Peyer's patch (tissue), 4 donors: ENCODE measurements around the gene ZNF784. TPM values are rescaled to one million over a fixed set of nuclear protein-coding genes. Genes with fewer than 3 reads are reported as not detected.

Source experiments
- DNase-seq, 3 donors: peaks; one replicate each; pipeline ENCODE4 v3.0.0-alpha.2; 2017 to 2019
- H3K27ac ChIP-seq, 4 donors: fragments of 200-600 bp; sonication (generic); one replicate each; pipeline ENCODE4 v1.5.1; 2016 to 2019
- H3K27me3 ChIP-seq, 2 donors: fragments of 200-600 bp; sonication (generic); one replicate each; pipeline ENCODE4 v1.5.1; 2019
- H3K36me3 ChIP-seq, 3 donors: fragments of 200-600 bp; sonication (generic); one replicate each; pipeline ENCODE4 v1.5.1; 2016 to 2019
- H3K4me1 ChIP-seq, 4 donors: fragments of 200-600 bp; sonication (generic); one replicate each; pipeline ENCODE4 v1.5.1; 2016 to 2019
- H3K4me3 ChIP-seq, 4 donors: fragments of 200-600 bp; sonication (generic); 1 replicate in 3 of 4; 2 replicates in 1 of 4; pipeline ENCODE4 v1.5.1; 2016 to 2019; ENCODE audit warnings: mild to moderate bottlenecking in 1 of 4
- H3K9me3 ChIP-seq, 4 donors: fragments of 200-600 bp; sonication (generic); one replicate each; pipeline ENCODE4 v1.5.1; 2016 to 2019; ENCODE audit warnings: mild to moderate bottlenecking in 1 of 4
- CTCF ChIP-seq, 6 experiments: fragments of 450-650 bp in 4 of 6; fragments of 200-600 bp in 2 of 6; sonication (generic) in 1 of 6; IDR thresholded peaks; one replicate each; pipeline ENCODE4 v1.5.1; 2017 to 2019; ENCODE audit warnings: antibody characterized with exemption in 6 of 6, mild to moderate bottlenecking in 3 of 6, moderate library complexity in 1 of 6
- POLR2A ChIP-seq, 2 donors: fragments of 450-650 bp; IDR thresholded peaks; one replicate each; pipeline ENCODE4 v1.5.1; 2017; ENCODE audit warnings: antibody characterized with exemption in 2 of 2, mild to moderate bottlenecking in 2 of 2, moderate library complexity in 2 of 2
- total RNA-seq, 4 donors: library from RNA; depleted of rRNA; stranded (reverse); fragments of >200 nt; gene quantifications; one replicate each; pipeline ENCODE4 v1.1.0, GENCODE V29; 2016

ZNF784 gene
- total RNA-seq, 4 donors from 2014 or later, result 6.0 to 18.3 (median 12.3) TPM

GRCh38 chr19:55670280-55671053 is 46.1 kb upstream of the ZNF784 start:
- no peaks in the 10 kb centered on the region for H3K9me3 ChIP-seq
- H3K4me3 ChIP-seq, result no peak overlapping the region
- peaks cover 0 to 81% (median 0%) of the 10 kb centered on the region in 3 donors for H3K36me3 ChIP-seq
- peaks cover 0 to 51% (median 2%) of the 10 kb centered on the region in 4 donors for H3K4me1 ChIP-seq
- H3K27me3 ChIP-seq, result no peaks in the 10 kb centered on the region
- peak in 1 of 3 donors; percentile 68 for DNase-seq
- TF ChIP-seq POLR2A (IDR thresholded peaks at IDR 0.05), result no peak
- H3K27ac ChIP-seq, result no peak overlapping the region

DNA sequence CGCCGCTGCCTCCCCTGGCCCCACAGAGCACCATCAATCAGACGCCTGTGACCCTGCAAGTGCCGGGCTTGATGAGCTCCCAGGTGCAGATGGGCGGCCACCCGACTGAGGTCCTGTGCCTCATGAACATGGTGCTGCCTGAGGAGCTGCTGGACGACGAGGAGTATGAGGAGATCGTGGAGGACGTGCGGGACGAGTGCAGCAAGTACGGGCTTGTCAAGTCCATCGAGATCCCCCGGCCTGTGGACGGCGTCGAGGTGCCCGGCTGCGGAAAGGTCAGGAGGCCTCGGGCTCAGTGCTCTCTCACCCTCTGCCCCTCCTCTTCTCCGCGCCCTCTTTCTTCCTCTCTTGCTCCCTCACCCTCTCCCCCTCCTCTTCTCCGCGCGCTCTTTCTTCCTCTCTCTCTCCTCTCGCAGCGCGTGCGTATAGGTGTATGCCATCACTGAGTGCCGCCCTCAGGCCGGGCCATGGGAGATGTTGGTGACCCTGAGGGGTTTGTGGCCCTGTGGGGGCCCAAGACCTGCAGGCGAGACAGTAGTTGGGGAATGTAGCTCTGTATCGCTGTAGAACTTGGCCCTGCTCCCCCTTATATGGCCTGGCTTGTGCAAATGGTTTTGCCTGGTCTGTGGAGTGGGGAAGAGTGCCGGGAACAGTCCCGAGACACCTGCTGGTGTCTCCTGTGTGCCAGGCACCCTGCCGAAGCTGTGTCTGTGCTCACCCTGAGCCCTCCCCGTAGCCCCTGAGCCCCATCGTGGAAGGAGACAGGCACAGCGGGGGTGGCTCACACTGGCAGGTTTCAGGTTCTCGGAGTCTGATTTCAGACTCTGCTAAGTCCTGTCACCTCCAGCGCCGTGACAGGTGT is 45.3 kb upstream of the ZNF784 start:
- TF ChIP-seq POLR2A (IDR thresholded peaks at IDR 0.05) (no peak), CTCF (IDR thresholded peaks at IDR 0.05) (no peak)
- H3K4me3 ChIP-seq, result no peak overlapping the region
- peaks cover 0 to 87% (median 0%) of the 10 kb centered on the region in 3 donors for H3K36me3 ChIP-seq
- no peak for DNase-seq
- no peaks in the 10 kb centered on the region for H3K9me3 ChIP-seq
- H3K27ac ChIP-seq, result no peak overlapping the region
- H3K27me3 ChIP-seq, result no peaks in the 10 kb centered on the region
- peaks cover 0 to 50% (median 2%) of the 10 kb centered on the region in 4 donors for H3K4me1 ChIP-seq

DNA sequence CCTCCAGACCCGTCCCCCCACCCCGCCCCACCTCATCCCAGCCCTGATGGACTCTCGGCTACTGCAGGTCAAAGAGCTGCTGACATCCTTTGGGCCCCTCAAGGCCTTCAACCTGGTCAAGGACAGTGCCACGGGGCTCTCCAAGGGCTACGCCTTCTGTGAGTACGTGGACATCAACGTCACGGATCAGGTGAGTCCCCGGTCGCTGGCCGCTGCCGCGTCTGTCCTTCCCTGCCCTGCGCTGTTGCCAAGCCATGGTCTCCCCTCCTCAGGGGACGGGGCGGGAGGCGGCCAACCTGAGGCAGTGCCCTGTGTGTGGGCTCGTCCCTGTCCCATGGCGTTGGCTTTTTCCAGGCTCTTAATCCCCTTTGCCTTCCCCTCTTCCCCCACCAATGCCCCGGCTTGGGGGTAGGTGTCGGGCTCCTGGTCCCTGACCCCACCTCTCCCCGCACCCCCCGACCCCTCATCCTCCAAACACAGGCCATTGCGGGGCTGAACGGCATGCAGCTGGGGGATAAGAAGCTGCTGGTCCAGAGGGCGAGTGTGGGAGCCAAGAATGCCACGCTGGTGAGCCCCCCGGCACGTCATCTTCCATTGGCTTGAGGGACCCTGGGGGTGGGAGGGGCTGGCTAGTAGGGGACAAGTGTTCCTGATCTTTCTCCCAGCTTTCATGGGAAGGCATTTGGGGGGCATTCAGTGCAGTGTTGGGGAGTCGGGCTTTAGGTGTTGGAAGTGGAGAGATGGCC is 44.4 kb upstream of the ZNF784 start:
- no peak for DNase-seq
- H3K4me1 ChIP-seq, result peaks cover 0 to 42% (median 0%) of the 10 kb centered on the region in 4 donors
- no peak overlapping the region for H3K4me3 ChIP-seq
- H3K27ac ChIP-seq, result peak overlapping the region in 2 of 4 donors; percentile 60 to 67
- no peaks in the 10 kb centered on the region for H3K27me3 ChIP-seq
- peaks cover 0 to 95% (median under 1%) of the 10 kb centered on the region in 3 donors for H3K36me3 ChIP-seq
- no peaks in the 10 kb centered on the region for H3K9me3 ChIP-seq
- no peak for TF ChIP-seq CTCF (IDR thresholded peaks at IDR 0.05)
- TF ChIP-seq POLR2A (IDR thresholded peaks at IDR 0.05), result no peak

DNA sequence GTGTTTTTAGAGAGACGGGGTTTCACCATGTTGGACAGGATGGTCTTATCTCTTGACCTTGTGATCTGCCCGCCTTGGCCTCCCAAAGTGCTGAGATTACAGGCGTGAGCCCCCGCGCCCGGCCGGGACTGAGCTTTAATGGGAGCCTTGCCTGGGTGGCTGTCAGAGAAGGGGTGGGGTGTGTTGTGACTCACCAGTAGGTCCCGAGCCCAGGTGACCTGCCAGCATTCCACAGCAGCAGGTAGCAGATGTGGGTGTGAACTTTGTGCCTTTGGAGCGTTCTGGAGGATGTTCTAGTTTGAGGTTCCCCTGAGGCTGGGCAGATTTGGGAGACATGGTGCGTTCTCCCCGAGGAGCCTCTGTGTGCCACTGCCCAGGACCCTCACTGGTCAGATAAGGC is 43.6 kb upstream of the ZNF784 start:
- no peaks in the 10 kb centered on the region for H3K27me3 ChIP-seq
- peak in 2 of 3 donors; percentile 79 to 85 for DNase-seq
- no peak overlapping the region for H3K4me3 ChIP-seq
- H3K36me3 ChIP-seq, result peaks cover 0 to 97% (median 4%) of the 10 kb centered on the region in 3 donors
- peaks cover 0 to 37% (median 0%) of the 10 kb centered on the region in 4 donors for H3K4me1 ChIP-seq
- peak overlapping the region in 2 of 4 donors; percentile 60 to 67 for H3K27ac ChIP-seq
- H3K9me3 ChIP-seq, result no peaks in the 10 kb centered on the region
- TF ChIP-seq CTCF (IDR thresholded peaks at IDR 0.05) (no peak), POLR2A (IDR thresholded peaks at IDR 0.05) (peak in 1 of 2 donors; percentile 12)

DNA sequence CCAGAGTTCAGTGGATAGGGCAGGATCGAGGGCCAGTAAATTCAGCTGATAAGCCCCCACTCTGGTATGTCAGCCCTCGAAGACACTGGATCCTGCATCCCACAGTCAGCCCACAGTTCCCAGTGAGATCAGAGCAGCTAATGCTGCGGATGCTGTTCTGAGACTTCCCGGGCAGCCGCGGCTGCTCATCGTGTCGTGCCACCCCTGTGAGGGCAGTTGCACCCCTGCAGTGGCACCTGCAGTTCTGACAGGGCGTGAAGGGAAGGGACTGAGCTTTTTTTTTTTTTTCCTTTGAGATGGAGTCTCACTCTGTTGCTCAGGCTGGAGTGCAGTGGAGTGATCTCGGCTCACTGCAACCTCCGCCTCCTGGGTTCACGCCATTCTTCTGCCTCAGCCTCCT is 43.1 kb upstream of the ZNF784 start:
- H3K27me3 ChIP-seq, result no peaks in the 10 kb centered on the region
- no peaks in the 10 kb centered on the region for H3K9me3 ChIP-seq
- TF ChIP-seq POLR2A (IDR thresholded peaks at IDR 0.05) (no peak), CTCF (IDR thresholded peaks at IDR 0.05) (no peak)
- H3K4me1 ChIP-seq, result peaks cover 0 to 37% (median 0%) of the 10 kb centered on the region in 4 donors
- H3K36me3 ChIP-seq, result peaks cover 0 to 97% (median 4%) of the 10 kb centered on the region in 3 donors
- H3K27ac ChIP-seq, result peak overlapping the region in 2 of 4 donors; percentile 60 to 67
- H3K4me3 ChIP-seq, result no peak overlapping the region
- DNase-seq, result no peak
